NCI-H2081 (cell line): ENCODE measurements around the gene CNDP2.
A peak's percentile ranks its signal among the peaks of the same experiment; 100 is the strongest.

Experiments
- DNase-seq, 2 experiments: peaks; one replicate each; lab custom pipeline; 2025; lab: John Stamatoyannopoulos, UW

Gene CNDP2

DNA sequence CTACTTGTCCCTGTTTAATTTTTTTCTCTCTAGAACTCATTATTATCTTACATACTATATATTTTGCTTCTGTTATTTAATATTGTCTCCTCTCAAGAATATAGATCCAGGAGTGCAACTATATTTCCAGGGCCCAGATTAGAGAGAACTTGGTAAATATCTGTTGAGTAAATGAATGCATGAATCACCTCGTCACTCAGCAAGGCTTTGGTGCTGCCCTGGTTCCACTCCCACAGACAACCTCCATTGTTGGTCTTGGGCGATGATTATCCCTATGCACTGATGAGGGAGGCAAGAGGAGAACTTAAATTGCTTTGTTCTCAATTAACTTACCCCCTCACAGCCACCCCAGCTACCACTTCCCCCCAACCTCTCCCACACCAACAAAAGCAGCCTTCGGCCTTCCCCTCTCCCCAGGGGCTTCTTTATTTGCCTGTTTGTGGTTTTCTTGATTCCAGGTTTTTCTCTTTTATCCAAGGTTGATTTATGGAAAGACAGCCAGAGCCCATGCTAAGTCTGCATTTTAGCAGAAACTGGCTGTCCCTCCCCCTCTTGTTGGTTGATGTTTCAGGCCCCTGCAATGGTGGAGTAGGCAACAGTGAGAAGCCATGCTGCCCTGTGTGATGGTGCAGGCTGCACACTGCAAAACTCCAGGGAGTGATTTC lies 22.1 kb upstream of the CNDP2 start:
- no peak for DNase-seq

DNA sequence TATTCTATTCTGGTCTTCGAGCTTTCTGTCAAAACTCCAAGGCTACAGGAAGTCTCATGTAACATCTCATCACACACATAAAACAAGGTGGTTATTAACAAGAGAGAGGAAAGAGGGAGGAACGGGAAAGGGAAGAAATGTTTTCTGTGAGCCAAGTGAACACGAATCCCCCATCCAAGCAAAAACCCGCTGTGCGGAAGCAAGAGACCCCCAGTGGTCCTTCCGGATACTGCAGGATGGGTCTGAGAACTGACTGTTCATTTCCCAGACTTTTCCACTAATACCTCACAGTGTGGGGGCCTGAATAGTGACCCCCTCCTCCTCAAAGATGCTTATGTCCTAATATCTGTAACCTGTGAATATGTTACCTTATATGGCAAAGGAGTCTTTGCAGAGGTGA lies 20.0 kb upstream of the CNDP2 start:
- no peak for DNase-seq

DNA sequence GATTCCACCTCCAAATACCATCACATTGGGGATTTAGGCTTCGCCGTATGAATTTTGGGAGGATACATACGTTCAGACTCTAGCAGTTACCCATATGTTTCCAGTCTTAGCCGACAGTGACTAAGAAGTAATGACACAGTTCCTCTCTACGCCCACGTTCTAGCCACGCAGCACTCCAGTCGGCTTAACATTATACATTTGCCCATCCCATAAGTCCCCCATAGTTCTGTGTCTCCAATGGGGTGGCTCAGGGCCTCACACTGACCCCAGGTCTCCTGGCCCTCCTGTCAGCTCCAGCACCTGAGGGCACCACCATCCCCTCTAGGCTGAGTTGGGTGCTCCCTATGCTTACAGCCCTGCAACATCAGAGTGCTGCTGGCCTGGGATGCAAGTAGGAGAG lies 18.4 kb upstream of the CNDP2 start:
- no peak for DNase-seq

DNA sequence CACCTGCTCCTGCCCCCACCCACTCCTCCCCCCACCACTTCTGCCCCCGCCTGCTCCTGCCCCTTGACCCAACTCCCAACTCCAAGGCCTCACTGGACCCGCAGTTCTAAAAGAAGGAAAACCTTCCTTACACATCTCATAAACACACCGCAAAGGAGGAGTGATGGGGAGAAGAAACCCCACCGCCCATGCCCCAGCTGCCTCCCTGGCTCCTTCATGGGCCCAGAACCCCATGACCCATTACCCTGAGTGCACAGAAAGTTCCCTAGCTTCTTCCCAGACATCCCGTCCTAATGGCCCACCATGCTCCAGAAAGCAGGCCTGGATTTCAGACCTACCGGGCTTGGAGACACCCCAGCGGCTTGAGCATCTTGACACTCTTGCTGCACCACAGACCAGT lies 17.8 kb upstream of the CNDP2 start:
- DNase-seq, result no peak

DNA sequence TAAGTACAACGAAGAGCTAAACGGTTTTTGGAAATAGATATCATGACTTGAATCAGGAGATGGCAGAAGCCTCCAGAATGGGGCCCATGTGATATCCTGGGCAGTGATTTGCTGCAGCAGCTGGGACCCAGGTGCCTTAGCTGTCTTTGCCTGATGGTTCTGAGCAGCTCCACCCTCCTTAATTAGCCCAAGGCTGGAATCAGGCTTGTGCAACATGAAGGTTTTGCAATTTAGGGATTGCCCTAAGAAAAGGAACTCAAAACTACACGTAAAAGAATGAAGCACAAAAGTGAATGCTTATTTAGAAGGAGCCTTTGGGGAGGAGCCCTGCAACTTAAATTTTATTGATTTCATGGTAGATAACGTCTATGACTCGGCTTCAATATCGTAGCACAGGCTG lies 17.3 kb upstream of the CNDP2 start:
- no peak for DNase-seq

DNA sequence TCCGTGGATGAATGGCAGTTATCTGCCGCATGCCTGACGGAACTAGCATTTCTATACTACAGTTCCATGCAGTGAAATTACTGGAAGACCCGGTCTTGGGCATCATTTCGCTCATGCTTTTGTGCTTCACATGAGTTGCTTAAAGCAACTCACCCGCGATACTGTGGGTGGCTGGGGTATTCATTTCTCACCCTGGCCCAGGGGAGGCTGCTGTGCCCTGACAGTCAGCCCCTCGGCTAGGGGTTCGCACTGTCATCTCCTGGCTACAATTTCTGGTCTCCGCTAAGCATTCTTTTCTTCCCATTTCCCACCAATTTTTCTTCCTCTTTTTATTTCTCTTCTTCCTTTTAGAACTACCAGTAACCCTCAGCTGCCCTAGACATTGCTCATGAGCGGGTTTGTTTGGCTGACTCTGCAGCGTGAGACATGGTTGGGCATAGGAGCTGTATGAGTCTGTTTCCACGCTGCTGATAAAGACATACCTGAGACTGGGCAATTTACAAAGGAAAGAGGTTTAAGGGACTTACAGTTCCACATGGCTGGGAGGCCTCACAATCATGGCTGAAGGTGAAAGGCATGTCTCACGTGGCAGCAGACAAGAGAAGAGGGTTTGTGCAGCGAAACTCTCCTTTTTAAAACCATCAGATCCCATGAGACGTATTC lies 16.5 kb upstream of the CNDP2 start:
- DNase-seq, result no peak

DNA sequence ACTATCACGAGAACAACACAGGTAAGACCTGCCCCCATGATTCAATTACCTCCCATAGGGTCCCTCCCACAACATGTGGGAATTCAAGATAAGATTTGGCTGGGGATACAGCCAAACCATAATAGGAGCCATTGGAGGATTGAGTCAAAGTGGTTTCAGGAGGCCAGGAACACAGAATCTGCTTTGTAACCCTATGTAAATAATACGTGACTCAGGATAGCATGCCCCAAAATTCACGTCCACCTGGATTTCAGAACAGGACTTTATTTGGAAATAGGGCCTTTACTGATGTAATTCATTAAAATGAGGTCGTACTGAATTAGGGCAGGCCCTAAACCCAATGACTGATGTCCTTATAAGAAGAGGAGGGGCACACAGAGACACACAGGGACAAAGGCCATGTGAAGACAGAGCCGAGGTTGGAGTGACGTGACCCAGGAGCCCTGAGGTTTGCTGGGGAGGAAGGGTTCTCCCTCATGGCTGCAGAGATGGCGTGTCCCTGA lies 16.0 kb upstream of the CNDP2 start:
- DNase-seq, result no peak

DNA sequence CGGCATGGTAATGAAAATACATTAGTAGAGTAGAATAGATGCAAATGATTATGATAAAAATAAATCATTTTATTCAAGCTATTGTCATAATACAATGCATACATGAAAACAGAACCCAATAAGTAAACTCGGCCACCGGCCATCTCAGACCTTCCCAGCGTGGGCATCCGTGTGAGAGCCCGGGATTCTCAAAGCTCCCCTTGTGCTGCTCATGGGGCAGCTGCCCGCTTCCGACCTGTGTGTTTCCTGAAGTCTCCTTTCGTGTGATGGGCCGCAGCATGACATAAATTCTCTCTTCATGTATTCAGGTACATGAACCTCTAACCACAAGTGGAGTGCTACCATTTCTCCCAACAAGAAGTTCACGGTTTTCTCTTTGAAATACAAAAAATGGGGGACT lies 13.5 kb upstream of the CNDP2 start:
- no peak for DNase-seq

GRCh38 chr18:74486119-74486849 lies 9.9 kb upstream of the CNDP2 start:
- no peak for DNase-seq

DNA sequence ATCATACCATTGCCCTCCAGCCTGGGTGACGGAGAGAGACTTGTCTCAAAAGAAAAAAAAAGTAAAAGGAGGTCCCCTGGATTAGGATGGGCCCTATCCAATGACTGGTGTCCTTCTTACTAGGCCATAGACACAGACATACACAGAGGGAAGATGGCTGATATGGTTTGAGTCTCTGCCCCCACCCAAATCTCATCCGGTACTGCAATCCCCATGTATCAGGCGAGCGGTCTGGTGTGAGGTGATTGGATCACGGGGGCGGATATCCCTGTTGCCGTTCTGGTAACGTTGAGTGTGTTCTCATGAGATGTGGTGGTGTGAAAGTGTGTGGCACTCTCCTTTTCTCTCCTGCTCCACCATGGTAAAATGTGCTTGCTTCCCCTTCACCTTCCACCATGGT lies 7.8 kb upstream of the CNDP2 start:
- DNase-seq, result no peak

- no peak for DNase-seq
Measured at GRCh38 chr18:74488864-74489263, 7.3 kb upstream of the CNDP2 start.

DNA sequence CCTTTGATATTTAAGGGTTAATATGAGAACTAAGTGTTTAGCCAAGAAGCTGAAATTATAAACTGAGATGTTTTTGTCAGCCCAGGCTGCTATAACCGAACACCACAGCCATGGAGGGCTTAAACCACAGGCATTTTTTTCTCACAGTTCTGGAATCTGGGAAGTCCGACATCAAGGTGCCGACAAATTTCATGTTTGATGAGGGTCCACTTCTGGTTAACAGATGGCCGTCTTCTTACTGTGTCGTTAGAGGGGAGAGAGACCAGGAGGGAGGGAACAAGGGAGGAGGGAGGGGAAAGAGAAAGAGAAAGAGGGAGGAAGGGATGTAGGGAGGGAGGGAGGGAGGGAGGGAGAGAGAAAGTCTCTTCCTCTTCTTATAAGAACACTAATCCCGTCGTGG lies 6.5 kb upstream of the CNDP2 start:
- DNase-seq, result no peak

GRCh38 chr18:74492259-74492658 lies 3.9 kb upstream of the CNDP2 start:
- DNase-seq, result no peak

GRCh38 chr18:74493689-74494088 lies 2.5 kb upstream of the CNDP2 start:
- peak; percentile 27 to 67 for DNase-seq

DNA sequence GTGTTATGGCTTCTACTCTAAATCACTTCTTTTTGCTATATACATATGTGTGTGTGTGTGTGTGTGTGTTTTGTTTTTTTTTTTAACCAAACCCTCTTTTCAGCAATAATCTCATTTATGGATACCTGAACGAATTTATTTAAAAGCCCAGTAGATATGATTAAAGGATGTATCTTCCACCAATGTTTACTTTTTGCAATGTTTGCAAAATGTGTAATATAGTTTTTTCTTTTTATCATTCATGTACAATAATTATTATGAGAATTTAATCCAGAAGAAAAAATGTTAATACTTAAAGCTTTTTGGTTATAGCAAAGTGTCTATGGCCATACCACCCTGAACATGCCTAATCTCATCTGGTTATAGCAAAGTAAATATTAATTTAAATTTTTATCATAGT lies 1.6 kb upstream of the CNDP2 start:
- no peak for DNase-seq

GRCh38 chr18:74496508-74497323 lies 553 bp downstream of the CNDP2 start:
- peak; percentile 20 to 36 for DNase-seq

DNA sequence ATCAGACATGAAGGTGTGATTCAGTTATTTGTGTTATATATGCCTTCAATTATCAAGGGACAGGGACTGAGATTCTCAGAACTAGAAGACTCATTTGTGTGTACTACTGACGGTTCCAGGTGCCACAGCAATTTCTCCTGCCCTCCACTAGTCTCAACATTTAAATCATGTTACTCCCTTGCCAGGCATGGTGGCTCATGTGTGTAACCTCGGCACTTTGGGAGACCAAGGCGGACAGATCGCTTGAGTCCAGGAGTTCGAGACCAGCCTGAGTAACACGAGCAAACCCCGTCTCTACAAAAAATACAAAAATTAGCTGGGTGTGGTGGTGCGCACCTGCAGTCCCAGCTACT lies 1.1 kb downstream of the CNDP2 start:
- DNase-seq, result no peak

DNA sequence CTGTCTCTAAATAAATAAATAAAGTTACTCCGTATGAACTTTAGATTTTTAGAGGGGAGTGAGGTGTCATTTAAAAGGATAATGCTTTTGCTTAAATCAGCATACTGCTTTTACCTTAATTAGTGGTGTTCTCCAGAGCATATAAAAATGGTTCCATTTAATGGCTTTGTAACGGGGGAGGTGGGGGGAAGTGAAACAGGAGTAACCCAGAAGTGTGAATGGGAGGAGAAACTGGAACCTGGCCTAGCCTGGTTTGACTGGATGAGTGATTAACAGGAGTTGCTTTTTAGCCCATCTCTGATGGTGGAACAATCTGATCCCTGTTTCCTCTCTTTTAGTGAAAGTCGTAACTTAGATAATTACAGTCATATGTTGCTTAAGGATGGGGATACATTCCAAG lies 1.6 kb downstream of the CNDP2 start:
- DNase-seq, result no peak

DNA sequence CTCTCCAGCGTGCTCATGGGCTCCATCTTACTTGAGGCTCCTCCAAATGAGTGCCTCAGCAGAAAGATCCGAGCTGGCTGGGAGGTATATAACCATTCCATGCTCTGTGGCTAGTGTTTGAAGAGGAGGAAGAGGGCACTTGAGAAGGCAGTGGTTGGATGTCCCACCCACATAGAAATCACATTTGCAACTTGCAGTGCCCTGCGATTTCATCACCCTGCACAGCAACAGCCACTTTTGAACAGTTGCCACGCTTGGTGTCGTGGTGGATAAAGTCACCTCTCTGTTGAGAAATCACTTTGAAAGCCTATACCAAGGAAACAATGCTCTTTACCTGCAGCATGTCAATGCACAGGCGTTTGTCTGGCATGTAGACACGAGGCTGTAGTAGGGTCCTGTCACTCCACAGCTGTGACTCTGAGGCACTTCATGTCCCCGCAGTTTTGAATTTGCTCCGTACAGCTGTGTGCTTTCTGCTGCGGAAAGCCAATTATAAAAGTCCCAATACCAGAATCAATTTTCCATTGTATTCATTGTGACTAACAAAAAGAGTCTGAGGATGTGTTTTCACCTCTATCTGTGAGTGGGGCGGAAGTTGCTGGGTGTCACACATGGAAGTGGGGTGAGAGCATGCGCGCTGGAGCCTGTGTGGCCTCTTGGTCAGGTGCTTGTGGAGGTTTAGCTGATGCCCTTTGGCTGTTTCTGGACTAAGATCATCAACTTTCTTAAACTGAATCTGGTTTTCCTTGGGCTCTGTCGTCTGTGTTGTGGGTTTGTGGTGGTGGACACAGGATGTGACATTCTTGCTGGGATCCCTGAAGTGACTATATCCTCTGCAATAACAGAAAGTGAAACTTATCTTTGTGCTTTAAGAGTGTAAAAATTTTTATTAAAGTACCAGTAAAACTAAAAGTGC lies 2.8 kb downstream of the CNDP2 start:
- no peak for DNase-seq

DNA sequence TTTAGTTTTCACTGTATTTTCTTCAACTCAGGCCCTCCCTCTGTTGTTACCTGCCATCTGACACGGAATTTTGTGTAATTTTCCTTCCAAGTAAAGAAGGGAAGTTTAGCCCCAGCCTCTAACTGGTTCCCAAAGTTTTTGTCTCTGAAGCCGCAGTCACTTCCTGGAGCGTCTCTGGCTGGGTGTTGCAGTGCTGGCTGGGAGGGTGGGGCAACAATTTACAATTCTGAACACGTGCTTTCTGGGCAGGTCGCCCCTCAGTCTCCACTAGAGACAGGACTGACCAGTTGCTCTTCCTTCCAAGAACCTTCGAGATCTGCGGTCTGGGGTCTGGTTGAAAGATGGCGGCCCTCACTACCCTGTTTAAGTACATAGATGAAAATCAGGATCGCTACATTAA lies 3.5 kb downstream of the CNDP2 start:
- DNase-seq, result no peak

DNA sequence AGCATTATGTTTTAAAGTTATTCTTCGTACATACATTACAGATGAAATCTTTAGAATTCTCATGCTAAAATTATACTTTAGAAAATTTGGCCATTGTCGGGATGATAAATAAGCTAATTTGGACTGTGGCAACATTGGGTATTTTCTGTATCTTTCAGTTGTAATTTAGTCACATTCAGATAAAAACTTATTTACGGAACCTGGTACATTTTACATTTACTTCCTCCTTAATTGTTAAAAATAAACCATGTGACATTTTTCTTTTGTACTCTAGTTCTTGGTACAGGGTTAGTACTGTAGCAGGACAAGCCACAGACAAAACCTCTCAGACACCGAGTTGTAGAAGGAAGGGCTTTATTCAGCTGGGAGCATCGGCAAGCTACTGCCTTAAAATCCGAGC lies 4.2 kb downstream of the CNDP2 start:
- DNase-seq, result no peak
